HepG2 (cell line): ENCODE measurements around the gene PRXL2B. TPM values are rescaled to one million over a fixed set of nuclear protein-coding genes. Genes with fewer than 3 reads are reported as not detected.

ENCODE experiments used
- BORCS8-MEF2B ChIP-seq: sonication (generic); formaldehyde crosslinking; IDR thresholded peaks from 2 replicates; pipeline ENCODE4 v1.8.0; 2022; ENCODE audit warnings: mild to moderate bottlenecking, missing genetic modification reagents
- CAMTA2 ChIP-seq: sonication (generic); formaldehyde crosslinking; IDR thresholded peaks from 2 replicates; pipeline ENCODE4 v1.4.0; 2020; ENCODE audit warnings: mild to moderate bottlenecking, missing genetic modification reagents, borderline replicate concordance
- CEBPB ChIP-seq: IDR thresholded peaks from 2 replicates; pipeline ENCODE4 v1.6.1; 2011; ENCODE audit warnings: low read depth, low read length, improper control_type of control experiment, borderline replicate concordance
- DMAP1 ChIP-seq: IDR thresholded peaks from 2 replicates; pipeline ENCODE4 v1.6.1; 2016
- DNMT1 ChIP-seq: sonication (generic); formaldehyde crosslinking; IDR thresholded peaks from 2 replicates; pipeline ENCODE4 v1.5.1; 2020; ENCODE audit warnings: mild to moderate bottlenecking, missing genetic modification reagents
- HNRNPK ChIP-seq: fragments of 200-400 bp; formaldehyde crosslinking; IDR thresholded peaks from 2 replicates; pipeline ENCODE4 v1.6.1; 2018; ENCODE audit warnings: low read length, low read depth, moderate library complexity, mild to moderate bottlenecking; ENCODE audit not compliant: poor library complexity, severe bottlenecking
- KMT2A ChIP-seq: sonication (generic); formaldehyde crosslinking; IDR thresholded peaks from 2 replicates; pipeline ENCODE4 v1.4.0; 2020; ENCODE audit warnings: missing genetic modification reagents
- NCOA2 ChIP-seq: sonication (generic); formaldehyde crosslinking; IDR thresholded peaks from 2 replicates; pipeline ENCODE4 v1.8.0; 2022; ENCODE audit warnings: inconsistent platforms
- PAWR ChIP-seq: sonication (generic); formaldehyde crosslinking; IDR thresholded peaks from 2 replicates; pipeline ENCODE4 v1.4.0; 2020; ENCODE audit warnings: missing genetic modification reagents, mild to moderate bottlenecking, borderline replicate concordance
- POLR2A ChIP-seq, 2 experiments: IDR thresholded peaks; 2 replicates each; pipeline ENCODE4 v1.6.1; 2011; ENCODE audit warnings: low read depth in 2 of 2, low read length in 2 of 2, mild to moderate bottlenecking in 1 of 2, moderate library complexity in 1 of 2; ENCODE audit not compliant: insufficient read depth in 1 of 2
- REPIN1 ChIP-seq: sonication (generic); formaldehyde crosslinking; IDR thresholded peaks from 2 replicates; pipeline ENCODE4 v1.8.0; 2022; ENCODE audit warnings: missing genetic modification reagents, low read depth, mild to moderate bottlenecking, borderline replicate concordance
- TMF1 ChIP-seq: sonication (generic); formaldehyde crosslinking; IDR thresholded peaks from 2 replicates; pipeline ENCODE4 v1.8.1; 2022; ENCODE audit warnings: low read depth, missing genetic modification reagents
- ZFYVE20 ChIP-seq: sonication (generic); formaldehyde crosslinking; IDR thresholded peaks from 2 replicates; pipeline ENCODE4 v1.8.0; 2023; ENCODE audit warnings: low read depth, mild to moderate bottlenecking, moderate library complexity, missing genetic modification reagents, borderline replicate concordance
- ZMYM2 ChIP-seq: sonication (generic); formaldehyde crosslinking; IDR thresholded peaks from 2 replicates; pipeline ENCODE4 v1.8.0; 2022; ENCODE audit warnings: mild to moderate bottlenecking, missing genetic modification reagents
- ZNF17 ChIP-seq: sonication (generic); formaldehyde crosslinking; IDR thresholded peaks from 2 replicates; pipeline ENCODE4 v1.5.0; 2020; ENCODE audit warnings: mild to moderate bottlenecking, missing genetic modification reagents
- ZNF350 ChIP-seq: sonication (generic); formaldehyde crosslinking; IDR thresholded peaks from 2 replicates; pipeline ENCODE4 v1.4.0; 2020; ENCODE audit warnings: mild to moderate bottlenecking, low read depth, missing genetic modification reagents, borderline replicate concordance
- ZNF354B ChIP-seq: sonication (generic); formaldehyde crosslinking; IDR thresholded peaks from 2 replicates; pipeline ENCODE4 v1.8.0; 2022; ENCODE audit warnings: mild to moderate bottlenecking, missing genetic modification reagents
- ZNF614 ChIP-seq: IDR thresholded peaks from 2 replicates; pipeline ENCODE4 v1.6.1; 2018; ENCODE audit warnings: missing biosample characterization, missing genetic modification reagents, inconsistent platforms, borderline replicate concordance
- ZNF775 ChIP-seq: sonication (generic); formaldehyde crosslinking; IDR thresholded peaks from 2 replicates; pipeline ENCODE4 v1.4.0; 2020; ENCODE audit warnings: missing genetic modification reagents, mild to moderate bottlenecking, moderate library complexity, borderline replicate concordance
- polyA plus RNA-seq, 8 experiments: library from polyadenylated mRNA; depleted of rRNA in 3 of 8; stranded (reverse) in 7 of 8; unstranded in 1 of 8; fragments of >200 nt; fragmentation: Illumina TruSeq in 4 of 8; extraction: Trizol in 4 of 8; gene quantifications; 2 replicates each; pipeline versions ENCODE4 v1.2.1 to v1.2.3, GENCODE V29; 2011 to 2016; ENCODE audit warnings: low read depth in 4 of 8, missing spikeins in 1 of 8, mixed read lengths in 1 of 8; ENCODE audit not compliant: insufficient read depth in 1 of 8
- total RNA-seq, 5 experiments: library from RNA; depleted of rRNA; stranded (reverse); fragments of >200 nt; fragmentation: Illumina TruSeq; extraction: Trizol; gene quantifications; 2 replicates each; pipeline ENCODE4 v1.2.3, GENCODE V29; 2016; ENCODE audit warnings: low read depth in 1 of 5
- TF ChIP-seq, protein P1 (sequence below): sonication (generic); formaldehyde crosslinking; IDR thresholded peaks from 2 replicates; pipeline ENCODE4 v1.8.1; 2023; ENCODE audit warnings: mild to moderate bottlenecking, moderate library complexity, missing genetic modification reagents
- TF ChIP-seq, protein P2 (sequence below): IDR thresholded peaks from 2 replicates; pipeline ENCODE4 v1.6.1; 2016; ENCODE audit warnings: control low read depth
- TF ChIP-seq, protein P3 (sequence below), 2 experiments: sonication (generic) in 1 of 2; formaldehyde crosslinking in 1 of 2; IDR thresholded peaks; 2 replicates each; pipeline versions ENCODE4 v1.4.0 to v1.6.1; 2018 to 2020; ENCODE audit warnings: missing genetic modification reagents in 2 of 2, borderline replicate concordance in 1 of 2, low read depth in 1 of 2, mild to moderate bottlenecking in 1 of 2, missing biosample characterization in 1 of 2
- TF ChIP-seq, protein P4 (sequence below): sonication (generic); formaldehyde crosslinking; IDR thresholded peaks from 2 replicates; pipeline ENCODE4 v1.8.0; 2022; ENCODE audit warnings: mild to moderate bottlenecking, missing genetic modification reagents

Gene PRXL2B
- total and polyA plus RNA-seq, 2 of the 13 experiments (the other 11 are each of a cell fraction or from before 2014, with no cell fraction given), result 16.8 to 22.1 TPM

DNA sequence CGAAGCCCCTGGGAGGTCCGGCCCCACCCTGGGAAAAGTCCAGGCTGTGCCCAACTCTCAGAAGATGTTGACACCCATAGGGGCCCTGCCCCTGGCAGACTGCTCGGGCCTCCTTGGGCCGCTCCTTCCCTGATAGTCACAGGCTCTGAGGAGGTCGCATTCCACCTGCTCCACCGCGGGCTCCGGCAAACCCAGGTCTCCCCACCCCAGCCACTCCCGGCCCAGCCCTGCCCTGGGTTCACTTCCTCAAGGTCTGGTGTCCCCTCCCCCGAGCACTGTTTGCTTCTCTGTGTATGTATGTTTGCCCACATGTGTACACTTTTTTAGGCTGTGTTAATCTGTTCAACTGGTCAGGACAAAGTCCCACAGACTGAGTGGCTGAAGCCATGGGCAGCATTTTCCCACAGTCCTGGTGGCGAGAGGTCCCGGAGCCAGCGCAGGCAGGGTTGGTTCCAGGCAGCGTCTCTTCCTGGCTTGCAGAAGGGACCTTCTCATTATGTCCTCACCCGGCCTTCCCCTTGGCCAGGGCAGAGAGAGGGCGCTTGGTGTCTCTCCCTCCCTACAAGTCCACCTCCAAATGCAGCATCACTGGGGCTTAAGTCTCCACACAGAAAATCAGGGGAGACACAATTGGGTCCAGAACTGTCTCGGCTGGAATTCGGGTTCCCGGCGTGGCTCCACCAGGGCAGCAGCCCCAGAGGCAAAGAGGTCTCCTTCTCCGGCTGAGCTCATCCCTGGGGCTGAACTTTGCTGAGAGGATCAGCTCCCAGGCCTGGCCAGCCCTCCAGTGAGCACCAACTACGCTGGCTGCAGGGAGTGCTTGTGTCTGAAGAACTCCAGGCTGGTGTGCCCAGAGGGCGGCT, 10.5 kb upstream of the PRXL2B start (continued):
- TF ChIP-seq ZFYVE20 (CRISPR knock-in tag), result no peak
- TF ChIP-seq, protein P1, sequence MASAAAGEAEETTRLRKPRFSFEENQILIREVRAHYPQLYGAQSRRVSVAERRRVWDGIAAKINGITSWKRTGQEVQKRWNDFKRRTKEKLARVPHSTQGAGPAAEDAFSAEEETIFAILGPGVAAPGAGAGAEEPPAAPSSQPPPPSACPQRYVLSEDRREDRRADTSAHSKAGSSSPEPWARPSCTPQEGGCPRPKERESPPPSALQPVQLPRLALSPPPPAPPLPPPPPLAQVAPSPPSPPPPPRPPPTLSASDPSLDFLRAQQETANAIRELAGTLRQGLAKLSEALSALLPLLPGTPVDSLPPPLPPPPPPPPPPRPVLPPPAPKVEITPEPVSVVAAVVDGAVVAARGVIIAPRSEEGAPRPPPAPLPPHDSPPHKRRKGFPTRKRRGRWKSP, result no peak
- 0 out of 2 replicates have a peak, but pooled peaks have one; percentile 24 for TF ChIP-seq DMAP1 (CRISPR knock-in tag)
- peak; percentile 80; the same call in 1 of the 2 replicates for TF ChIP-seq ZNF350 (CRISPR knock-in tag)
- TF ChIP-seq, protein P2, sequence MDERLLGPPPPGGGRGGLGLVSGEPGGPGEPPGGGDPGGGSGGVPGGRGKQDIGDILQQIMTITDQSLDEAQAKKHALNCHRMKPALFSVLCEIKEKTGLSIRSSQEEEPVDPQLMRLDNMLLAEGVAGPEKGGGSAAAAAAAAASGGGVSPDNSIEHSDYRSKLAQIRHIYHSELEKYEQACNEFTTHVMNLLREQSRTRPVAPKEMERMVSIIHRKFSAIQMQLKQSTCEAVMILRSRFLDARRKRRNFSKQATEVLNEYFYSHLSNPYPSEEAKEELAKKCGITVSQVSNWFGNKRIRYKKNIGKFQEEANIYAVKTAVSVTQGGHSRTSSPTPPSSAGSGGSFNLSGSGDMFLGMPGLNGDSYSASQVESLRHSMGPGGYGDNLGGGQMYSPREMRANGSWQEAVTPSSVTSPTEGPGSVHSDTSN (CRISPR knock-in tag), result no peak
- TF ChIP-seq ZNF775 (CRISPR knock-in tag), result no peak
- TF ChIP-seq CEBPB, result no peak
- no peak; the same call in 1 of the 2 replicates for TF ChIP-seq BORCS8-MEF2B (CRISPR knock-in tag)
- 0 out of 2 replicates have a peak, but pooled peaks have one; percentile 22 for TF ChIP-seq DNMT1
- TF ChIP-seq REPIN1 (CRISPR knock-in tag), result no peak
- TF ChIP-seq, protein P3, sequence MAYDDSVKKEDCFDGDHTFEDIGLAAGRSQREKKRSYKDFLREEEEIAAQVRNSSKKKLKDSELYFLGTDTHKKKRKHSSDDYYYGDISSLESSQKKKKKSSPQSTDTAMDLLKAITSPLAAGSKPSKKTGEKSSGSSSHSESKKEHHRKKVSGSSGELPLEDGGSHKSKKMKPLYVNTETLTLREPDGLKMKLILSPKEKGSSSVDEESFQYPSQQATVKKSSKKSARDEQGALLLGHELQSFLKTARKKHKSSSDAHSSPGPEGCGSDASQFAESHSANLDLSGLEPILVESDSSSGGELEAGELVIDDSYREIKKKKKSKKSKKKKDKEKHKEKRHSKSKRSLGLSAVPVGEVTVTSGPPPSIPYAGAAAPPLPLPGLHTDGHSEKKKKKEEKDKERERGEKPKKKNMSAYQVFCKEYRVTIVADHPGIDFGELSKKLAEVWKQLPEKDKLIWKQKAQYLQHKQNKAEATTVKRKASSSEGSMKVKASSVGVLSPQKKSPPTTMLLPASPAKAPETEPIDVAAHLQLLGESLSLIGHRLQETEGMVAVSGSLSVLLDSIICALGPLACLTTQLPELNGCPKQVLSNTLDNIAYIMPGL (CRISPR knock-in tag; IDR thresholded peaks at IDR 0.05; ENCODE audit: borderline replicate concordance in 1 of 2, low read depth in 1 of 2), result no peak
- TF ChIP-seq ZMYM2 (CRISPR knock-in tag), result 0 out of 2 replicates have a peak, but pooled peaks have one; percentile 60
- no peak for TF ChIP-seq CAMTA2 (CRISPR knock-in tag)
- no peak for TF ChIP-seq ZNF354B
- TF ChIP-seq TMF1, result no peak
- TF ChIP-seq HNRNPK, result no peak
- peak; percentile 55; the same call in 1 of the 2 replicates for TF ChIP-seq NCOA2 (CRISPR knock-in tag)
- no peak for TF ChIP-seq ZNF17
- no peak for TF ChIP-seq KMT2A
- TF ChIP-seq PAWR, result no peak
- peak in 1 of 2 experiments; percentile 64; a peak in 2 of 4 replicates for TF ChIP-seq POLR2A (IDR thresholded peaks at IDR 0.05; ENCODE audit: insufficient read depth in 1 of 2, low read depth in 2 of 2, low read length in 2 of 2)
- TF ChIP-seq, protein P4, sequence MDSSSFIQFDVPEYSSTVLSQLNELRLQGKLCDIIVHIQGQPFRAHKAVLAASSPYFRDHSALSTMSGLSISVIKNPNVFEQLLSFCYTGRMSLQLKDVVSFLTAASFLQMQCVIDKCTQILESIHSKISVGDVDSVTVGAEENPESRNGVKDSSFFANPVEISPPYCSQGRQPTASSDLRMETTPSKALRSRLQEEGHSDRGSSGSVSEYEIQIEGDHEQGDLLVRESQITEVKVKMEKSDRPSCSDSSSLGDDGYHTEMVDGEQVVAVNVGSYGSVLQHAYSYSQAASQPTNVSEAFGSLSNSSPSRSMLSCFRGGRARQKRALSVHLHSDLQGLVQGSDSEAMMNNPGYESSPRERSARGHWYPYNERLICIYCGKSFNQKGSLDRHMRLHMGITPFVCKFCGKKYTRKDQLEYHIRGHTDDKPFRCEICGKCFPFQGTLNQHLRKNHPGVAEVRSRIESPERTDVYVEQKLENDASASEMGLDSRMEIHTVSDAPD, result no peak
- peak; percentile 60; the same call in 1 of the 2 replicates for TF ChIP-seq ZNF614 (CRISPR knock-in tag)
